Activated T-helper 17 cell treated with anti-CD3 and anti-CD28 coated beads, Interleukin-2, amount 50 U/mL, for 72 hours (primary cell): ENCODE data around the gene GNAI3. TPM values are rescaled to one million over a fixed set of nuclear protein-coding genes. Genes with fewer than 3 reads are reported as not detected.

Experiments used
- ATAC-seq: fragments of 150-1000 bp; cut with Tn5 transposase; replicated peaks from 2 replicates; pipeline ENCODE4 v1.10.0; 2021; ENCODE audit warnings: mild to moderate bottlenecking, moderate library complexity
- H3K27ac Mint-ChIP-seq: one replicate; pipeline ENCODE4 v1.8.0; 2022; ENCODE audit warnings: mixed read lengths
- H3K27me3 Mint-ChIP-seq: one replicate; pipeline ENCODE4 v1.8.0; 2022; ENCODE audit warnings: mixed read lengths
- H3K36me3 Mint-ChIP-seq: one replicate; pipeline ENCODE4 v1.8.0; 2022; ENCODE audit warnings: low read depth, mild to moderate bottlenecking, mixed read lengths
- H3K4me1 Mint-ChIP-seq: one replicate; pipeline ENCODE4 v1.8.0; 2022; ENCODE audit warnings: mixed read lengths
- H3K4me3 Mint-ChIP-seq: one replicate; pipeline ENCODE4 v1.8.0; 2022; ENCODE audit warnings: mild to moderate bottlenecking, mixed read lengths
- H3K9me3 Mint-ChIP-seq: one replicate; pipeline ENCODE4 v1.8.0; 2022; ENCODE audit warnings: mixed read lengths
- total RNA-seq, 2 donors: library from RNA; stranded (reverse); gene quantifications; one replicate each; pipeline ENCODE4 v1.2.3, GENCODE V29; 2022

The GNAI3 gene
- total RNA-seq, 2 donors from 2014 or later: 10.0 to 11.6 TPM

DNA sequence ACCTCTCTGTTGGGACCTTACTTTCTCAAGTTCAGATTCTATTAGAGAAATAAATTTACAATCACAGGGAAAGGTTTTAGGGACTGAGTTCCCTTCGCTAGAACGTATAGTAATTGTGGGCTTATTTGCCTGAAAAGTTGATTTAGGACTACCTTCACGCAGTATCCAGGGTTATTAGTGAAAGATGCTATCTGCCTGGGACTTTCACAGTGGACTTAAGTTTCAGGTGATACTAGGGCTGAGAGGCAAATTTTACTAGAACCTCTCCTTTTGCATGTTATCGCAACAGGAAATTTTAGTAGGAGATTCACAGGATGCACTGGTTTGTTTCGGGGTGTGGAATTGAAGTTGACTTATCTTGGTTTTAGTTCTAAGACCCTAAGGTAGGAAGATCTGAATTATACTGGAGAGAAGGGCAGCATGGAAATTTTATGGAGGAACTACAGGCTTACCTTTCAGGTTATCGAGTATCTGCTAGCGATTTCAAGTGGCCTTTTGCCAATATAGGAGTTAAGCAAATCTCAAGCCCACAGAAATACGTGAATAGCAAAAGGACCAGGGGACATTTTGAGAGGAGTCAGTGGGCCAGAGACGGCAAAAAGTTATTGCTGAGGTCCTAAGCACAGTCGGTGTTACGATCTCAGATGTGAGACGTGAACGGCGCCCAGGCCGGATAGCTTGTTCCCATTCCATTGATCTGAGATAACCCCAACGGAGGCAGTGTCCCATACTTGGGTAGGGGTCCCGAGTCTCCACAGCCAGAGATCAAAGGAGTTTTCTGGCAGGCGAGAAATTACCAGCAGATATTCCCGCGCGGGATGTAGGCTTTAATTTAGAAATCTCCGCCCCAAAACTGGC lies 723 bp upstream of the GNAI3 start:
- peaks cover 9% of the 10 kb centered on the region for H3K4me1 Mint-ChIP-seq
- no peak for ATAC-seq
- peak overlapping the region; percentile 98 for H3K27ac Mint-ChIP-seq
- H3K4me3 Mint-ChIP-seq: peak overlapping the region; percentile 90
- H3K27me3 Mint-ChIP-seq: no peaks in the 10 kb centered on the region
- H3K36me3 Mint-ChIP-seq: peaks cover 26% of the 10 kb centered on the region
- H3K9me3 Mint-ChIP-seq: no peaks in the 10 kb centered on the region

- H3K27me3 Mint-ChIP-seq: no peaks in the 10 kb centered on the region
These were observed 8.1 kb downstream of the GNAI3 start for GRCh38 chr1:109556563-109556962.

GRCh38 chr1:109557520-109557919 lies 9.1 kb downstream of the GNAI3 start:
- Mint-ChIP-seq H3K4me1 (peaks cover 68% of the 10 kb centered on the region), H3K27ac (no peak overlapping the region), H3K9me3 (no peaks in the 10 kb centered on the region), H3K36me3 (peaks cover 30% of the 10 kb centered on the region), H3K27me3 (no peaks in the 10 kb centered on the region), H3K4me3 (no peak overlapping the region)
- ATAC-seq: no peak

More at GRCh38 chr1:109556563-109556962, 8.1 kb downstream of the GNAI3 start:
- Mint-ChIP-seq H3K27ac (no peak overlapping the region), H3K9me3 (no peaks in the 10 kb centered on the region), H3K36me3 (peaks cover 33% of the 10 kb centered on the region), H3K4me3 (no peak overlapping the region), H3K4me1 (peaks cover 63% of the 10 kb centered on the region)
- no peak for ATAC-seq

DNA sequence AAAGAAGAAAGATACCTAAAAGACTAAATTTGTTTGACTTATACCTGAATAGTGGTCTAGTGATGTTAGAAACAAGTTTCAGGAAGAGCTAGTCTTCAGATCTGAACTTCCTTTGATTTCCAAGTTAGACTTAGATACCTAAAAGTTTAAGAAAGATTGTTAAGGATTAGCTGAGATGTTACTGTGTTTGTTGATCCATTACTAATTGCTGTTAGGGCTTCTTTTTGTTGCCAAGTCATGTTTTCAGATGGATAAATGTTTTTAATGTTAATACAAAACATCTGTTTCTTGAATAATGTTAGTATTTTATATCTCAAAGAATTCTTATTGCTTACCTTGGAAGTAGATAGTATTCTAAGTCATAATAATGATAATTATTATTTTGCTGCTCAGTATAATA lies 11.6 kb downstream of the GNAI3 start:
- H3K27me3 Mint-ChIP-seq: no peaks in the 10 kb centered on the region
- H3K36me3 Mint-ChIP-seq: peaks cover 7% of the 10 kb centered on the region
- peaks cover 61% of the 10 kb centered on the region for H3K4me1 Mint-ChIP-seq
- no peak overlapping the region for H3K4me3 Mint-ChIP-seq
- no peak for ATAC-seq
- H3K27ac Mint-ChIP-seq: no peak overlapping the region
- no peaks in the 10 kb centered on the region for H3K9me3 Mint-ChIP-seq

GRCh38 chr1:109564194-109564878 lies 15.9 kb downstream of the GNAI3 start:
- H3K27me3 Mint-ChIP-seq: no peaks in the 10 kb centered on the region
- peak overlapping the region; percentile 11 for H3K4me3 Mint-ChIP-seq
- H3K27ac Mint-ChIP-seq: peak overlapping the region; percentile 49
- no peaks in the 10 kb centered on the region for H3K9me3 Mint-ChIP-seq
- ATAC-seq: no peak
- no peaks in the 10 kb centered on the region for H3K36me3 Mint-ChIP-seq
- H3K4me1 Mint-ChIP-seq: peaks cover 54% of the 10 kb centered on the region

- no peaks in the 10 kb centered on the region for H3K27me3 Mint-ChIP-seq
- peaks cover 47% of the 10 kb centered on the region for H3K4me1 Mint-ChIP-seq
- no peak for ATAC-seq
- H3K4me3 Mint-ChIP-seq: no peak overlapping the region
- H3K36me3 Mint-ChIP-seq: no peaks in the 10 kb centered on the region
- H3K9me3 Mint-ChIP-seq: no peaks in the 10 kb centered on the region
- H3K27ac Mint-ChIP-seq: peak overlapping the region; percentile 53
These were observed 16.8 kb downstream of the GNAI3 start for GRCh38 chr1:109565241-109565640.

DNA sequence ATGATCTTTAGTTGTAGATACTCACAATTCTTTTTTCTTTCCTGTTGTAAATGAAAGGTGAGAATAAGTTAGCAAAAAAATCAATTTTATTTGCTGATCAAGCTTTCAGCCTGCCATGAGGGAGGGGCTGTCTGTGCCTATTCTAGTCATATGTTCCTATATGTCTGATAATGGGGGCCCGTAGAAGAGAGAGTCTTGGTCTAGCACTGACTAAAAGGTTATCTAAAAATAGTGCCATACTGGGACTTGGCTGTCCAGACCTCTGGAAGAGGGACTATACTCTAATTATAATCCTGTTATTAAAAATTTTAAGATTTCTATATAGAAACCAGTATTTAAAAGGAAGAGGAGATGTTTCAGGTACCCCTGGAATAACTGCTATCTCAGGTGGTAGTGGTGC lies 18.6 kb downstream of the GNAI3 start:
- no peaks in the 10 kb centered on the region for H3K27me3 Mint-ChIP-seq
- H3K4me1 Mint-ChIP-seq: peaks cover 34% of the 10 kb centered on the region
- H3K9me3 Mint-ChIP-seq: no peaks in the 10 kb centered on the region
- ATAC-seq: no peak
- H3K27ac Mint-ChIP-seq: no peak overlapping the region
- no peak overlapping the region for H3K4me3 Mint-ChIP-seq
- no peaks in the 10 kb centered on the region for H3K36me3 Mint-ChIP-seq

GRCh38 chr1:109567877-109568672 lies 19.7 kb downstream of the GNAI3 start:
- Mint-ChIP-seq H3K9me3 (no peaks in the 10 kb centered on the region), H3K4me3 (no peak overlapping the region), H3K36me3 (peaks cover 9% of the 10 kb centered on the region), H3K4me1 (peaks cover 43% of the 10 kb centered on the region), H3K27me3 (no peaks in the 10 kb centered on the region), H3K27ac (no peak overlapping the region)
- ATAC-seq: no peak

GRCh38 chr1:109569323-109569722 lies 20.9 kb downstream of the GNAI3 start:
- no peak for ATAC-seq
- Mint-ChIP-seq H3K27ac (no peak overlapping the region), H3K4me3 (no peak overlapping the region), H3K27me3 (no peaks in the 10 kb centered on the region), H3K36me3 (peaks cover 20% of the 10 kb centered on the region), H3K4me1 (peaks cover 35% of the 10 kb centered on the region), H3K9me3 (no peaks in the 10 kb centered on the region)

- H3K4me3 Mint-ChIP-seq: no peak overlapping the region
These were observed 22.0 kb downstream of the GNAI3 start for GRCh38 chr1:109570414-109570813.

DNA sequence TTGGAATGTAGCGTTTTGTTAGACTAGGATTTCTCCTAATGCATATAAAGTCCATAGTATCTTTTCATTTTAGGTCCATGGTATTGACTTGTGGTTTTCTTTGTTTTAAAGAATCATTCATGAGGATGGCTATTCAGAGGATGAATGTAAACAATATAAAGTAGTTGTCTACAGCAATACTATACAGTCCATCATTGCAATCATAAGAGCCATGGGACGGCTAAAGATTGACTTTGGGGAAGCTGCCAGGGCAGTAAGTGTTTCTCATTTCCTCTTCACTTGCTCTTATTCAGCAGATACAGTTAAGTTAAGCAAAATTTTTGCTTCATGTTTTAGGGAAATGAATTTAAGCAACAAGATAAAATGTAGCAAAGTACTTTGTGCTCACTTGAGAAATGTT lies 25.4 kb downstream of the GNAI3 start:
- Mint-ChIP-seq H3K36me3 (peaks cover 63% of the 10 kb centered on the region), H3K27ac (no peak overlapping the region), H3K27me3 (no peaks in the 10 kb centered on the region), H3K4me3 (no peak overlapping the region), H3K4me1 (peaks cover 9% of the 10 kb centered on the region), H3K9me3 (no peaks in the 10 kb centered on the region)
- ATAC-seq: no peak

More at GRCh38 chr1:109570414-109570813, 22.0 kb downstream of the GNAI3 start:
- H3K4me1 Mint-ChIP-seq: peaks cover 27% of the 10 kb centered on the region
- H3K9me3 Mint-ChIP-seq: no peaks in the 10 kb centered on the region
- no peak overlapping the region for H3K27ac Mint-ChIP-seq
- no peak for ATAC-seq
- no peaks in the 10 kb centered on the region for H3K27me3 Mint-ChIP-seq
- peaks cover 30% of the 10 kb centered on the region for H3K36me3 Mint-ChIP-seq

DNA sequence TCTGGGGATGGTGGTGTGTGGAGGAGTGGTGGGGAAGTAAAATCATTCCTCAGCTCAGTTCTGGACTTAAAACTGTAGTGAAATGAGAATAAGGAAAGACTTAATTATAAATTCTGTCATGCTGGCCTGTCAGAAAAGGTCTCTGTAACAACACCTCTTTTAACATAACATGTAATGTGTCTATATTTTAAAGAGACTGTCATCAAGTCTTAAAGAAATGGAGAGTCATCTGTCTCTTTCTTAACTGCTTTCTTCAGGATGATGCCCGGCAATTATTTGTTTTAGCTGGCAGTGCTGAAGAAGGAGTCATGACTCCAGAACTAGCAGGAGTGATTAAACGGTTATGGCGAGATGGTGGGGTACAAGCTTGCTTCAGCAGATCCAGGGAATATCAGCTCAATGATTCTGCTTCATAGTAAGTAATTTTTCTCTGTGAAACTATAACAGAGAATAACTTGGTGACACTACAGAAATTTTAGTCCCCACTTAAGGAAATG lies 30.6 kb downstream of the GNAI3 start:
- no peak for ATAC-seq
- H3K4me3 Mint-ChIP-seq: no peak overlapping the region
- H3K27me3 Mint-ChIP-seq: no peaks in the 10 kb centered on the region
- peak overlapping the region; percentile 58 for H3K27ac Mint-ChIP-seq
- H3K9me3 Mint-ChIP-seq: no peaks in the 10 kb centered on the region
- peaks cover 97% of the 10 kb centered on the region for H3K36me3 Mint-ChIP-seq
- H3K4me1 Mint-ChIP-seq: no peaks in the 10 kb centered on the region

DNA sequence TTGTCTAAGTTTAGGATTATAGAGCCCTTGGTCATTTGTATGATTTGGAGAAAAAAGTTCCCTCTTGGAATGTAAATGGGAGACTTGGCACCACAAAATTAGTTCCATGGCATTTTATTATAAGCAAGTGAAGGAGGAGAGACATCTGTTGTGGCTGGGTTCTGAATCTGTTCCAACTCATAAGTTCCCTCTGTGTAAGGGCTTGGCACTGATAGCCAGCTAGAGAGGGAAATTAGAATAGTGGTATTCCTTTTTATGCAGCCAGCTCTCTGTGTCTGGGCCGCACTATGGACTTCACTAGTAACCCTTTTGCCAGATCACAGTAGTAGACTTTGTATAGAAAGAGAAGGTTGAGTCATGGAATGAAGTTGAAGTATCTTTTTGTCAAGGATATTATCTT lies 31.1 kb downstream of the GNAI3 start:
- Mint-ChIP-seq H3K36me3 (peaks cover 99% of the 10 kb centered on the region), H3K9me3 (no peaks in the 10 kb centered on the region), H3K27me3 (no peaks in the 10 kb centered on the region), H3K27ac (no peak overlapping the region), H3K4me3 (no peak overlapping the region), H3K4me1 (no peaks in the 10 kb centered on the region)
- ATAC-seq: no peak

DNA sequence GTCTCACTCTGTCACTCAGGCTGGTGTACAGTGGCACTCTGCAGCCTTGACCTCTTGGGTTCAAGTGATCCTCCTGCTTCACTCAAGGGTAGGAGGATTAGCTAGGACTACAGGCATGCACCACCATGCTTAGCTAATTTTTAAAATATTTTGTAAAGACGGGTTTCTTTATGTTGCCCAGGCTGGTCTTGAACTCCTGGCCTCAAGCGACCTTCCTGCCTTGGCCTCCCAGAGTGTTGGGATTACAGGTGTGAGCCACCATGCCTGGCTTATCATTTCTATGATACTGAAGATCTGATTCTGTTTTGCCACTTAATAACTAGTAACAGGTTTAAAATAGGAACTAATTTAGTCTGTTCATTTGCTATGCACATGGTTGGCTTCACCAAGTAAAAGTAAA lies 33.6 kb downstream of the GNAI3 start:
- no peaks in the 10 kb centered on the region for H3K4me1 Mint-ChIP-seq
- no peak overlapping the region for H3K4me3 Mint-ChIP-seq
- no peaks in the 10 kb centered on the region for H3K9me3 Mint-ChIP-seq
- no peaks in the 10 kb centered on the region for H3K27me3 Mint-ChIP-seq
- H3K27ac Mint-ChIP-seq: no peak overlapping the region
- no peak for ATAC-seq
- H3K36me3 Mint-ChIP-seq: peaks cover 99% of the 10 kb centered on the region
